GM13976 (cell line): Measurements from ENCODE around the gene KDM3B.
A peak's percentile ranks its signal among the peaks of the same experiment; 100 is the strongest.

Experiments used
- DNase-seq: peaks from one replicate; pipeline ENCODE4 v3.0.0; 2012; ENCODE audit warnings: low spot score
- in situ Hi-C: fragments of 300-500 bp; cut with MboI; formaldehyde crosslinking; loops from one replicate; pipeline ENCODE4 v1.12.0; 2022; ENCODE audit warnings: low sequenced_read_pairs, mixed read lengths, inconsistent platforms; ENCODE audit not compliant: unreplicated experiment
- TF ChIP-seq, protein P1 (sequence below): IDR thresholded peaks from 2 replicates; pipeline ENCODE4 v1.5.1; 2012; ENCODE audit warnings: borderline replicate concordance, mild to moderate bottlenecking; ENCODE audit not compliant: insufficient read depth; ENCODE audit errors: extremely low read depth, missing control alignments, control extremely low read depth

The KDM3B gene

GRCh38 chr5:138425079-138425478 lies 72.6 kb downstream of the KDM3B start:
- in situ Hi-C loops = no loop called here
- TF ChIP-seq, protein P1, sequence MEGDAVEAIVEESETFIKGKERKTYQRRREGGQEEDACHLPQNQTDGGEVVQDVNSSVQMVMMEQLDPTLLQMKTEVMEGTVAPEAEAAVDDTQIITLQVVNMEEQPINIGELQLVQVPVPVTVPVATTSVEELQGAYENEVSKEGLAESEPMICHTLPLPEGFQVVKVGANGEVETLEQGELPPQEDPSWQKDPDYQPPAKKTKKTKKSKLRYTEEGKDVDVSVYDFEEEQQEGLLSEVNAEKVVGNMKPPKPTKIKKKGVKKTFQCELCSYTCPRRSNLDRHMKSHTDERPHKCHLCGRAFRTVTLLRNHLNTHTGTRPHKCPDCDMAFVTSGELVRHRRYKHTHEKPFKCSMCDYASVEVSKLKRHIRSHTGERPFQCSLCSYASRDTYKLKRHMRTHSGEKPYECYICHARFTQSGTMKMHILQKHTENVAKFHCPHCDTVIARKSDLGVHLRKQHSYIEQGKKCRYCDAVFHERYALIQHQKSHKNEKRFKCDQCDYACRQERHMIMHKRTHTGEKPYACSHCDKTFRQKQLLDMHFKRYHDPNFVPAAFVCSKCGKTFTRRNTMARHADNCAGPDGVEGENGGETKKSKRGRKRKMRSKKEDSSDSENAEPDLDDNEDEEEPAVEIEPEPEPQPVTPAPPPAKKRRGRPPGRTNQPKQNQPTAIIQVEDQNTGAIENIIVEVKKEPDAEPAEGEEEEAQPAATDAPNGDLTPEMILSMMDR = no peak
- DNase-seq = no peak

- in situ Hi-C loops = no loop called here
These were observed 83.5 kb downstream of the KDM3B start for GRCh38 chr5:138435943-138436342.

DNA sequence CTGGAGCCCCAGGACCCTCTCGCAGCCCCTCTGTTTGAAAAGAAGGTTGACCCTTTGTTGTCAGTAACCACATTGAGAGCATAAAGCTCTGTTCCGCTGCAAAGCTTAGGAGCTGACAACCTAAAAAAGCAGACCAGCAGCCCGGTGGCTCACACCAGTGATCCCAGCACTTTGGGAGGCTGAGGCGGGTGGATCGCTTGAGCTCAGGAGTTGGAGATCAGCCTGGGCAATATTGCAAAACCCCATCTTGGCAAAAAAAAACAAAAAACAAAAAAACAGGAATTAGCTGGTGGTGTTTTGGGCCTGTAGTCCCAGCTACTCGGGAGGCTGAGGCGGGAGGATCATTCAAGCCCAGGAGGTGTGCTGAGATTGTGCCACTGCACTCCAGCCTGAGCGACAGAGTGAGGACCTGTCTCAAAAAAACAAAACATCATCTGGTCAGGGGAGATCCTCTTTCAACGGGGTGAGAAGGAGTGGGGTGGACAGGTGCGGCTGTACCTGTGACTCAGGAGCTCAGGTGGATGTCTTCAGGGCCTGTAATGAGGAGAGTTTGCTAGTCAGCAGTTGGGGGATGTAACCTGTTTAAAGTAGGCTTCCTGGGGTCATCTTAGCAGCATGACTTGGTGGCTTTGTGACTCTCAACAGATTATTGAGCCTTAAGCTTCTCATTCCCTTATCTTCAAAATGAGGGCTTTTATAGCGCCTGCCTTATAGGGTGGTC lies 85.7 kb downstream of the KDM3B start:
- DNase-seq = no peak
- in situ Hi-C loops = no loop called here
- TF ChIP-seq, protein P1 = no peak

More at GRCh38 chr5:138435943-138436342, 83.5 kb downstream of the KDM3B start:
- DNase-seq = no peak
- TF ChIP-seq, protein P1 = no peak

- in situ Hi-C loops = no loop called here
- peak; percentile 93 for DNase-seq
- TF ChIP-seq, protein P1 = no peak
These were observed 86.4 kb downstream of the KDM3B start, which contains the start of gene REEP2 for GRCh38 chr5:138438724-138439476. Gene REEP2 (plus strand): TSS chr5:138439057. CDS start chr5:138439209, 152 bp downstream.

GRCh38 chr5:138439477-138440158 lies 87.1 kb downstream of the KDM3B start:
- DNase-seq = no peak
- in situ Hi-C loops = no loop called here

More at GRCh38 chr5:138439477-138440158, 87.1 kb downstream of the KDM3B start:
- TF ChIP-seq, protein P1 = no peak
